ENCODE results near the gene CDX1.

CDX1 gene

GRCh38 chr5:150121448-150122157 is 45.0 kb upstream of the CDX1 start:
- TF ChIP-seq, protein P1, sequence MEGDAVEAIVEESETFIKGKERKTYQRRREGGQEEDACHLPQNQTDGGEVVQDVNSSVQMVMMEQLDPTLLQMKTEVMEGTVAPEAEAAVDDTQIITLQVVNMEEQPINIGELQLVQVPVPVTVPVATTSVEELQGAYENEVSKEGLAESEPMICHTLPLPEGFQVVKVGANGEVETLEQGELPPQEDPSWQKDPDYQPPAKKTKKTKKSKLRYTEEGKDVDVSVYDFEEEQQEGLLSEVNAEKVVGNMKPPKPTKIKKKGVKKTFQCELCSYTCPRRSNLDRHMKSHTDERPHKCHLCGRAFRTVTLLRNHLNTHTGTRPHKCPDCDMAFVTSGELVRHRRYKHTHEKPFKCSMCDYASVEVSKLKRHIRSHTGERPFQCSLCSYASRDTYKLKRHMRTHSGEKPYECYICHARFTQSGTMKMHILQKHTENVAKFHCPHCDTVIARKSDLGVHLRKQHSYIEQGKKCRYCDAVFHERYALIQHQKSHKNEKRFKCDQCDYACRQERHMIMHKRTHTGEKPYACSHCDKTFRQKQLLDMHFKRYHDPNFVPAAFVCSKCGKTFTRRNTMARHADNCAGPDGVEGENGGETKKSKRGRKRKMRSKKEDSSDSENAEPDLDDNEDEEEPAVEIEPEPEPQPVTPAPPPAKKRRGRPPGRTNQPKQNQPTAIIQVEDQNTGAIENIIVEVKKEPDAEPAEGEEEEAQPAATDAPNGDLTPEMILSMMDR (conservative IDR thresholded peaks at IDR 0.05; ENCODE audit: low read depth, low read length) = no peak
- no peak for DNase-seq (ENCODE audit: low read depth)
- H3K4me3 ChIP-seq (ENCODE audit: low read length) = no peak overlapping the region

DNA sequence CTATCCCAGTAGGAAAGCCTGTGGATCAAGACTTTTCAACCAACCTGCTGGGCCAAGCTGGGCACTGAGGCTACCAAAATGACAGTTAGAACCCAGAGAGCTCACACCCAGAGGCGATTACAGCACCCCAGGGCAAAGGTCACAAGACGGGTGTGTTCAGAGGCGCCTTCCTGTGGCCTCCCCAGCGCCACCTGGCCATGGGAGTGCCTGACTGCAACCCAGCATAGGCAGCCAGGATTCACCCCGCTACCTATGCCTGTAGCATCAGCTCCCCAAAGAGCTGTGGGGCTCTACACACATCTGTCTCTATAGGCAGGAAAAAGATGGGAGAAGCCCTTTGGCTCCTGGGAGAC is 44.4 kb upstream of the CDX1 start:
- no peak for DNase-seq (ENCODE audit: low read depth)
- TF ChIP-seq, protein P1 (conservative IDR thresholded peaks at IDR 0.05; ENCODE audit: low read depth, low read length) = peak; percentile 49
- H3K4me3 ChIP-seq (ENCODE audit: low read length) = no peak overlapping the region

GRCh38 chr5:150122536-150123481 is 43.8 kb upstream of the CDX1 start:
- DNase-seq (ENCODE audit: low read depth) = no peak
- no peak overlapping the region for H3K4me3 ChIP-seq (ENCODE audit: low read length)
- TF ChIP-seq, protein P1 (conservative IDR thresholded peaks at IDR 0.05; ENCODE audit: low read depth, low read length) = no peak

DNA sequence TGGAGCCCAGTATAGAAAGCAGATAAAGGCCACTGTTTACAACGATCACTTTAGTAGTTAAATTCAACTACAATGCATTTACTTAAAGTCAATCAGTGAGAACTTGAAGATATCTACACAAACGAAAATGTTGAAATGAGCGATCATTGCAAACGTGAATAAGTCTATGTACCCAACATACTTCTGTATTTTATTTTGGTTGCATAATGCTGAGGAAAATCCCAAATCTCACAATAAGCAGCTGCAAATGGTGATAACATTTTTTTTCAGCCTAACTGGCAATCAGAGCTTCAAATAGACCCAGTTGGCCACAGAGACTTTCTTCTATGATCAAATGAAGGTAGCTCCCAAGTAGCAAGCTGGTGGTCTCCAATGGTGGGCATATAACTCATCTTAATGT is 43.0 kb upstream of the CDX1 start:
- H3K4me3 ChIP-seq (ENCODE audit: low read length) = no peak overlapping the region
- TF ChIP-seq, protein P1 (conservative IDR thresholded peaks at IDR 0.05; ENCODE audit: low read depth, low read length) = no peak
- DNase-seq (ENCODE audit: low read depth) = no peak

GRCh38 chr5:150124111-150124557 is 42.4 kb upstream of the CDX1 start:
- DNase-seq (ENCODE audit: low read depth) = no peak
- no peak overlapping the region for H3K4me3 ChIP-seq (ENCODE audit: low read length)
- TF ChIP-seq, protein P1 (conservative IDR thresholded peaks at IDR 0.05; ENCODE audit: low read depth, low read length) = no peak

- TF ChIP-seq, protein P1 (conservative IDR thresholded peaks at IDR 0.05; ENCODE audit: low read depth, low read length) = no peak
- H3K4me3 ChIP-seq (ENCODE audit: low read length) = no peak overlapping the region
- no peak for DNase-seq (ENCODE audit: low read depth)
Measured at GRCh38 chr5:150124596-150124995, 42.0 kb upstream of the CDX1 start.
